ENCODE measurements around the gene PLBD2. TPM values are rescaled to one million over a fixed set of nuclear protein-coding genes. Genes with fewer than 3 reads are reported as not detected.

The PLBD2 gene
- total RNA-seq, 1 experiment from 2014 or later: 31.4 TPM

GRCh38 chr12:113345318-113345717 is 13.1 kb upstream of the PLBD2 start:
- no peak overlapping the region for H3K4me2 ChIP-seq (ENCODE audit: insufficient read depth, insufficient read length, low read length)
- H3T11ph ChIP-seq (ENCODE audit: low read length): no peak overlapping the region
- Mint-ChIP-seq H3K36me3 (ENCODE audit: insufficient read depth in 1 of 3, low read depth in 3 of 3) (no peaks in the 10 kb centered on the region), H3K9me3 (no peaks in the 10 kb centered on the region), H3K27me3 (ENCODE audit: low read depth) (peaks cover 8% of the 10 kb centered on the region), H3K4me1 (peaks cover 7 to 17% of the 10 kb centered on the region in 2 experiments), H3K4me3 (no peak overlapping the region), H3K27ac (no peak overlapping the region)
- H3K4me1 ChIP-seq (ENCODE audit: insufficient read depth, low read length): no peaks in the 10 kb centered on the region; the same call in 1 of the 2 replicates
- no peaks in the 10 kb centered on the region for H3K9me3 ChIP-seq (ENCODE audit: control insufficient read depth, low read depth, low read length)
- no peaks in the 10 kb centered on the region for H4K20me1 ChIP-seq (ENCODE audit: control insufficient read depth, insufficient read depth, insufficient read length)
- no peak overlapping the region for H3K14ac ChIP-seq (ENCODE audit: insufficient read depth, low read length)
- TF ChIP-seq, protein P1, sequence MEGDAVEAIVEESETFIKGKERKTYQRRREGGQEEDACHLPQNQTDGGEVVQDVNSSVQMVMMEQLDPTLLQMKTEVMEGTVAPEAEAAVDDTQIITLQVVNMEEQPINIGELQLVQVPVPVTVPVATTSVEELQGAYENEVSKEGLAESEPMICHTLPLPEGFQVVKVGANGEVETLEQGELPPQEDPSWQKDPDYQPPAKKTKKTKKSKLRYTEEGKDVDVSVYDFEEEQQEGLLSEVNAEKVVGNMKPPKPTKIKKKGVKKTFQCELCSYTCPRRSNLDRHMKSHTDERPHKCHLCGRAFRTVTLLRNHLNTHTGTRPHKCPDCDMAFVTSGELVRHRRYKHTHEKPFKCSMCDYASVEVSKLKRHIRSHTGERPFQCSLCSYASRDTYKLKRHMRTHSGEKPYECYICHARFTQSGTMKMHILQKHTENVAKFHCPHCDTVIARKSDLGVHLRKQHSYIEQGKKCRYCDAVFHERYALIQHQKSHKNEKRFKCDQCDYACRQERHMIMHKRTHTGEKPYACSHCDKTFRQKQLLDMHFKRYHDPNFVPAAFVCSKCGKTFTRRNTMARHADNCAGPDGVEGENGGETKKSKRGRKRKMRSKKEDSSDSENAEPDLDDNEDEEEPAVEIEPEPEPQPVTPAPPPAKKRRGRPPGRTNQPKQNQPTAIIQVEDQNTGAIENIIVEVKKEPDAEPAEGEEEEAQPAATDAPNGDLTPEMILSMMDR (conservative IDR thresholded peaks at IDR 0.05): no peak
- H2BK5ac ChIP-seq (ENCODE audit: insufficient read length, low read length): no peak overlapping the region
- H3K79me2 ChIP-seq (ENCODE audit: insufficient read depth, low read length): no peaks in the 10 kb centered on the region
- H4K91ac ChIP-seq (ENCODE audit: insufficient read length, low read depth, low read length): no peak overlapping the region
- no peak overlapping the region for H3K4ac ChIP-seq (ENCODE audit: low read depth, low read length)
- H3K23ac ChIP-seq (ENCODE audit: insufficient read length, low read depth, low read length): no peak overlapping the region
- no peak overlapping the region for H4K8ac ChIP-seq (replicated peaks; ENCODE audit: insufficient read length, low read depth, low read length)
- H2BK12ac ChIP-seq (ENCODE audit: insufficient read length, low read depth, low read length): no peak overlapping the region
- H3K23me2 ChIP-seq (ENCODE audit: insufficient read length, low read depth, low read length, poor library complexity, severe bottlenecking): no peaks in the 10 kb centered on the region
- no CpG with 5 or more reads among the region's 6 CpGs for WGBS (ENCODE audit: extremely low coverage, insufficient read length, low lambda C conversion rate)
- H3K79me1 ChIP-seq (ENCODE audit: insufficient read depth, low read depth, low read length, poor library complexity, severe bottlenecking): no peaks in the 10 kb centered on the region
- no peak overlapping the region for H3K9ac ChIP-seq (ENCODE audit: extremely low read depth, insufficient read length, low read length)
- no peak overlapping the region for H4K5ac ChIP-seq (ENCODE audit: insufficient read length, low read depth, low read length)
- no peak overlapping the region for H3K27ac ChIP-seq (ENCODE audit: insufficient read length, low read depth, low read length)
- DNase-seq: no peak
- no peak overlapping the region for H2BK120ac ChIP-seq (ENCODE audit: low read depth, low read length, poor library complexity, severe bottlenecking)
- H3K18ac ChIP-seq (ENCODE audit: insufficient read length, low read depth, low read length): no peak overlapping the region
- H2BK20ac ChIP-seq (ENCODE audit: low read depth, low read length, poor library complexity, severe bottlenecking): no peak overlapping the region
- H2AFZ ChIP-seq (ENCODE audit: low read length): no peak overlapping the region
- H3K56ac ChIP-seq (ENCODE audit: insufficient read length, low read depth, low read length): no peak overlapping the region
- no peaks in the 10 kb centered on the region for H3K27me3 ChIP-seq (ENCODE audit: insufficient read depth, low read length)
- no peak overlapping the region for H2BK15ac ChIP-seq (ENCODE audit: low read depth, low read length)
- H2AK5ac ChIP-seq (ENCODE audit: insufficient read length, low read length): no peak overlapping the region
